SK-N-SH treated with all-trans-retinoic acid at 6 μM for 48 hours (cell line): ENCODE data around the gene CLCN6.

Experiments
- CSRNP3 ChIP-seq: fragments of 250-450 bp; sonication (Bioruptor Pico); IDR thresholded peaks from 2 replicates; pipeline ENCODE4 v1.5.1; 2021; ENCODE audit warnings: mild to moderate bottlenecking, moderate library complexity
- OSR1 ChIP-seq: fragments of 250-450 bp; sonication (Bioruptor Pico); IDR thresholded peaks from 2 replicates; pipeline ENCODE4 v1.8.0; 2022; ENCODE audit warnings: moderate library complexity, mild to moderate bottlenecking, inconsistent platforms
- SNAI2 ChIP-seq: fragments of 250-450 bp; sonication (Bioruptor Pico); IDR thresholded peaks from 2 replicates; pipeline ENCODE4 v1.5.0; 2020; ENCODE audit warnings: mild to moderate bottlenecking, moderate library complexity

GRCh38 chr1:11757047-11757446, 48.9 kb upstream of the CLCN6 start:
- TF ChIP-seq CSRNP3 (CRISPR knock-in tag) (no peak), OSR1 (no peak), SNAI2 (CRISPR knock-in tag) (no peak)
